HCT116 (cell line): ENCODE results near the gene DOCK1.

Experiments used
- EGR1 ChIP-seq: IDR thresholded peaks from 2 replicates; pipeline ENCODE4 v1.6.1; 2012; ENCODE audit warnings: low read depth
- EZH2 ChIP-seq: fragments of 200-600 bp; sonication (generic); IDR thresholded peaks from 2 replicates; pipeline ENCODE4 v1.6.1; 2017; ENCODE audit warnings: antibody characterized with exemption, mixed run types
- FOSL1 ChIP-seq: IDR thresholded peaks from 2 replicates; pipeline ENCODE4 v1.6.1; 2012; ENCODE audit warnings: low read depth
- POLR2A ChIP-seq: IDR thresholded peaks from 2 replicates; pipeline ENCODE4 v1.7.0; 2011; ENCODE audit warnings: borderline replicate concordance; ENCODE audit not compliant: insufficient read depth, insufficient read length; ENCODE audit errors: extremely low read depth
- POLR2AphosphoS5 ChIP-seq: IDR thresholded peaks from 2 replicates; pipeline ENCODE4 v1.6.1; 2011; ENCODE audit warnings: mild to moderate bottlenecking, low read depth, low read length, moderate library complexity
- SP1 ChIP-seq: IDR thresholded peaks from 2 replicates; pipeline ENCODE4 v1.6.1; 2012; ENCODE audit warnings: low read depth
- ZNF274 ChIP-seq: fragments of 200-500 bp; sonication (Bioruptor generic); IDR thresholded peaks from 2 replicates; pipeline ENCODE4 v1.6.1; 2014; ENCODE audit warnings: mild to moderate bottlenecking, low read depth, low read length, inconsistent platforms
- TF ChIP-seq, protein P1 (sequence below): IDR thresholded peaks from 2 replicates; pipeline ENCODE4 v1.6.1; 2012; ENCODE audit warnings: low read depth
- TF ChIP-seq, protein P2 (sequence below), 3 experiments: fragments of 200-600 bp in 1 of 3; sonication (generic) in 1 of 3; IDR thresholded peaks in 2 of 3; conservative IDR thresholded peaks in 1 of 3; 2 replicates each; pipeline ENCODE4 v1.5.1; 2012 to 2017; ENCODE audit warnings: low read depth in 2 of 3, low read length in 2 of 3, antibody characterized with exemption in 1 of 3, borderline replicate concordance in 1 of 3, control low read depth in 1 of 3, mild to moderate bottlenecking in 1 of 3, mixed read lengths in 1 of 3, mixed run types in 1 of 3, moderate library complexity in 1 of 3; ENCODE audit not compliant: insufficient read depth in 1 of 3

DNA sequence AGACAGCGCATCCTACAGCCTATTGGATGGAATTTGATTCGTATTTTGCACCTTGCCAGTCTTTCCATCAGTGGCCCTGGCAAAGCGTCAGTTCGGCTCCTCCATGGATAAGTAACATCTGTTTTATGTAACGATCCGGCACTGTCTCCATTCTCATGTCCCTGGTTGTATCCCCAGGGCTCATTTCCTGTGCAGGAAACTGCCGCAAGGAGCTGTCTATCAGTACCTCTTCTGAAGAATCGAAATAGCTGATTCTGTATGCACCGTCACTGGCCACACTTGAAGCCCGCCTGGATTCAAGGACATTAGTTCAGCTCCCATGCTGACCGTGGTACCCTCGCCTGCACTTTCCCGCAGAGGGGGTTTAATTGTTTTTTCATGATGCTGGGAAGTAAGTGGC is 590.8 kb downstream of the DOCK1 start:
- TF ChIP-seq, protein P1, sequence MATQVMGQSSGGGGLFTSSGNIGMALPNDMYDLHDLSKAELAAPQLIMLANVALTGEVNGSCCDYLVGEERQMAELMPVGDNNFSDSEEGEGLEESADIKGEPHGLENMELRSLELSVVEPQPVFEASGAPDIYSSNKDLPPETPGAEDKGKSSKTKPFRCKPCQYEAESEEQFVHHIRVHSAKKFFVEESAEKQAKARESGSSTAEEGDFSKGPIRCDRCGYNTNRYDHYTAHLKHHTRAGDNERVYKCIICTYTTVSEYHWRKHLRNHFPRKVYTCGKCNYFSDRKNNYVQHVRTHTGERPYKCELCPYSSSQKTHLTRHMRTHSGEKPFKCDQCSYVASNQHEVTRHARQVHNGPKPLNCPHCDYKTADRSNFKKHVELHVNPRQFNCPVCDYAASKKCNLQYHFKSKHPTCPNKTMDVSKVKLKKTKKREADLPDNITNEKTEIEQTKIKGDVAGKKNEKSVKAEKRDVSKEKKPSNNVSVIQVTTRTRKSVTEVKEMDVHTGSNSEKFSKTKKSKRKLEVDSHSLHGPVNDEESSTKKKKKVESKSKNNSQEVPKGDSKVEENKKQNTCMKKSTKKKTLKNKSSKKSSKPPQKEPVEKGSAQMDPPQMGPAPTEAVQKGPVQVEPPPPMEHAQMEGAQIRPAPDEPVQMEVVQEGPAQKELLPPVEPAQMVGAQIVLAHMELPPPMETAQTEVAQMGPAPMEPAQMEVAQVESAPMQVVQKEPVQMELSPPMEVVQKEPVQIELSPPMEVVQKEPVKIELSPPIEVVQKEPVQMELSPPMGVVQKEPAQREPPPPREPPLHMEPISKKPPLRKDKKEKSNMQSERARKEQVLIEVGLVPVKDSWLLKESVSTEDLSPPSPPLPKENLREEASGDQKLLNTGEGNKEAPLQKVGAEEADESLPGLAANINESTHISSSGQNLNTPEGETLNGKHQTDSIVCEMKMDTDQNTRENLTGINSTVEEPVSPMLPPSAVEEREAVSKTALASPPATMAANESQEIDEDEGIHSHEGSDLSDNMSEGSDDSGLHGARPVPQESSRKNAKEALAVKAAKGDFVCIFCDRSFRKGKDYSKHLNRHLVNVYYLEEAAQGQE = no peak
- TF ChIP-seq, protein P2, sequence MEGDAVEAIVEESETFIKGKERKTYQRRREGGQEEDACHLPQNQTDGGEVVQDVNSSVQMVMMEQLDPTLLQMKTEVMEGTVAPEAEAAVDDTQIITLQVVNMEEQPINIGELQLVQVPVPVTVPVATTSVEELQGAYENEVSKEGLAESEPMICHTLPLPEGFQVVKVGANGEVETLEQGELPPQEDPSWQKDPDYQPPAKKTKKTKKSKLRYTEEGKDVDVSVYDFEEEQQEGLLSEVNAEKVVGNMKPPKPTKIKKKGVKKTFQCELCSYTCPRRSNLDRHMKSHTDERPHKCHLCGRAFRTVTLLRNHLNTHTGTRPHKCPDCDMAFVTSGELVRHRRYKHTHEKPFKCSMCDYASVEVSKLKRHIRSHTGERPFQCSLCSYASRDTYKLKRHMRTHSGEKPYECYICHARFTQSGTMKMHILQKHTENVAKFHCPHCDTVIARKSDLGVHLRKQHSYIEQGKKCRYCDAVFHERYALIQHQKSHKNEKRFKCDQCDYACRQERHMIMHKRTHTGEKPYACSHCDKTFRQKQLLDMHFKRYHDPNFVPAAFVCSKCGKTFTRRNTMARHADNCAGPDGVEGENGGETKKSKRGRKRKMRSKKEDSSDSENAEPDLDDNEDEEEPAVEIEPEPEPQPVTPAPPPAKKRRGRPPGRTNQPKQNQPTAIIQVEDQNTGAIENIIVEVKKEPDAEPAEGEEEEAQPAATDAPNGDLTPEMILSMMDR (IDR thresholded peaks at IDR 0.05 in 2 of 3, conservative IDR thresholded peaks at IDR 0.05 in 1 of 3; ENCODE audit: borderline replicate concordance in 1 of 3, insufficient read depth in 1 of 3, low read depth in 2 of 3, low read length in 2 of 3) = no peak
- no peak for TF ChIP-seq POLR2AphosphoS5
- TF ChIP-seq POLR2A = no peak
- no peak for TF ChIP-seq FOSL1
- TF ChIP-seq ZNF274 = no peak
- no peak for TF ChIP-seq EGR1
- no peak for TF ChIP-seq EZH2
- TF ChIP-seq SP1 = no peak
